IMR-90 (cell line): ENCODE measurements around the gene GFRA3. TPM values are rescaled to one million over a fixed set of nuclear protein-coding genes. Genes with fewer than 3 reads are reported as not detected.

Source experiments
- ATAC-seq: fragments of 200-7000 bp; cut with Tn5 transposase; 2 replicates; pipeline ENCODE4 v1.9.1; 2020; ENCODE audit warnings: low read depth, mild to moderate bottlenecking, moderate library complexity
- BruUV-seq: library from RNA; stranded (reverse); fragments of 400-500 nt; replicated peaks from 2 replicates; lab custom pipeline; 2021; lab: Mats Ljungman, UMichigan
- CTCF ChIA-PET: fragments of 300-600 bp; formaldehyde crosslinking; extraction: SDS; loops from one replicate; lab custom pipeline; 2021; ENCODE audit warnings: antibody characterized with exemption; lab: Yijun Ruan, JAX
- POLR2A ChIA-PET: fragments of 300-600 bp; sonication (Branson Sonifier 250); formaldehyde crosslinking; loops from one replicate; lab custom pipeline; 2022; ENCODE audit warnings: antibody characterized with exemption; ENCODE audit not compliant: unreplicated experiment; lab: Charles Lee
- DNase-seq: peaks from one replicate; pipeline ENCODE4 v3.0.0; 2013
- H2AFZ ChIP-seq: replicated peaks from 2 replicates; pipeline ENCODE3; 2013; ENCODE audit warnings: low read length, mild to moderate bottlenecking; ENCODE audit not compliant: poor library complexity
- H2AK5ac ChIP-seq: 2 replicates; pipeline ENCODE4 v1.6.1; 2013; ENCODE audit warnings: low read depth, low read length, inconsistent platforms
- H2AK9ac ChIP-seq: replicated peaks from 2 replicates; pipeline ENCODE3; 2013; ENCODE audit warnings: mild to moderate bottlenecking, low read depth, low read length, moderate library complexity; ENCODE audit not compliant: poor library complexity
- H2BK120ac ChIP-seq: 2 replicates; pipeline ENCODE4 v1.6.1; 2013; ENCODE audit warnings: low read depth, low read length, inconsistent platforms
- H2BK15ac ChIP-seq: 3 replicates; pipeline ENCODE4 v1.6.1; 2013; ENCODE audit warnings: low read depth, low read length, inconsistent platforms
- H2BK20ac ChIP-seq: 2 replicates; pipeline ENCODE4 v1.6.1; 2013; ENCODE audit warnings: low read depth, mild to moderate bottlenecking, inconsistent platforms, low read length, moderate library complexity
- H2BK5ac ChIP-seq: 2 replicates; pipeline ENCODE4 v1.6.1; 2013; ENCODE audit warnings: mild to moderate bottlenecking, low read depth, low read length, inconsistent platforms; ENCODE audit not compliant: poor library complexity, severe bottlenecking
- H3K14ac ChIP-seq: replicated peaks from 2 replicates; pipeline ENCODE4 v1.6.1; 2013; ENCODE audit warnings: low read depth, low read length, inconsistent platforms
- H3K18ac ChIP-seq: 2 replicates; pipeline ENCODE4 v1.6.1; 2013; ENCODE audit warnings: low read depth, low read length, control low read depth
- H3K23ac ChIP-seq: 2 replicates; pipeline ENCODE4 v1.6.1; 2013; ENCODE audit warnings: low read depth, low read length, inconsistent platforms
- H3K27ac ChIP-seq: 2 replicates; pipeline ENCODE4 v1.5.1; 2013; ENCODE audit warnings: mild to moderate bottlenecking, control low read depth, low read length; ENCODE audit not compliant: insufficient read depth
- H3K27me3 ChIP-seq: 2 replicates; pipeline ENCODE4 v1.6.1; 2013; ENCODE audit warnings: low read length; ENCODE audit not compliant: control insufficient read depth, insufficient read depth
- H3K36me3 ChIP-seq: 2 replicates; pipeline ENCODE4 v1.6.1; 2013; ENCODE audit warnings: low read length, mixed read lengths; ENCODE audit not compliant: control insufficient read depth, insufficient read depth
- H3K4ac ChIP-seq: 2 replicates; pipeline ENCODE4 v1.6.1; 2013; ENCODE audit warnings: low read depth, low read length, inconsistent platforms
- H3K4me1 ChIP-seq: 2 replicates; pipeline ENCODE4 v1.6.1; 2013; ENCODE audit warnings: low read length, mixed read lengths; ENCODE audit not compliant: control insufficient read depth, insufficient read depth
- H3K4me2 ChIP-seq: 2 replicates; pipeline ENCODE4 v1.6.1; 2013; ENCODE audit warnings: low read depth, mild to moderate bottlenecking, control low read depth, low read length, moderate library complexity
- H3K4me3 ChIP-seq: 2 replicates; pipeline ENCODE4 v1.5.1; 2013; ENCODE audit warnings: low read depth, mild to moderate bottlenecking, control low read depth, low read length, moderate library complexity; ENCODE audit not compliant: insufficient read depth
- H3K56ac ChIP-seq: 2 replicates; pipeline ENCODE4 v1.6.1; 2013; ENCODE audit warnings: low read length, inconsistent platforms; ENCODE audit not compliant: insufficient read depth; ENCODE audit errors: extremely low read depth
- H3K79me1 ChIP-seq, 2 experiments: 2 replicates each; pipeline ENCODE4 v1.6.1; 2013; ENCODE audit warnings: low read length in 2 of 2, inconsistent platforms in 1 of 2, low read depth in 1 of 2
- H3K9ac ChIP-seq: 2 replicates; pipeline ENCODE4 v1.6.1; 2013; ENCODE audit warnings: low read depth, low read length, control low read depth
- H3K9me1 ChIP-seq: 2 replicates; pipeline ENCODE4 v1.6.1; 2013; ENCODE audit warnings: low read length, inconsistent platforms; ENCODE audit not compliant: insufficient read depth
- H3K9me3 ChIP-seq: 2 replicates; pipeline ENCODE4 v1.6.1; 2013; ENCODE audit warnings: low read length; ENCODE audit not compliant: control insufficient read depth, insufficient read depth
- H4K20me1 ChIP-seq: 2 replicates; pipeline ENCODE4 v1.6.1; 2013; ENCODE audit warnings: low read length, inconsistent platforms; ENCODE audit not compliant: insufficient read depth
- H4K5ac ChIP-seq: 2 replicates; pipeline ENCODE4 v1.6.1; 2013; ENCODE audit warnings: mild to moderate bottlenecking, low read depth, low read length, control low read depth
- H4K8ac ChIP-seq, 2 experiments: 2 replicates each; pipeline ENCODE4 v1.6.1; 2013; ENCODE audit warnings: low read depth in 2 of 2, low read length in 2 of 2, control low read depth in 1 of 2, inconsistent platforms in 1 of 2
- H4K91ac ChIP-seq: 2 replicates; pipeline ENCODE4 v1.6.1; 2013; ENCODE audit warnings: low read depth, low read length, inconsistent platforms; ENCODE audit not compliant: insufficient read depth
- BHLHE40 ChIP-seq: fragments of 150-350 bp; IDR thresholded peaks from 2 replicates; pipeline ENCODE4 v1.6.1; 2016; ENCODE audit warnings: mild to moderate bottlenecking, low read depth, low read length
- CEBPB ChIP-seq: IDR thresholded peaks from 2 replicates; pipeline ENCODE4 v1.6.1; 2012; ENCODE audit warnings: low read depth, low read length, improper control_type of control experiment
- CHD1 ChIP-seq: IDR thresholded peaks from 2 replicates; pipeline ENCODE4 v1.6.1; 2012; ENCODE audit warnings: low read depth, low read length, improper control_type of control experiment
- CTCF ChIP-seq: conservative IDR thresholded peaks from 2 replicates; pipeline ENCODE4 v1.5.1; 2012; ENCODE audit warnings: mild to moderate bottlenecking, low read depth, low read length, improper control_type of control experiment
- ELK1 ChIP-seq: fragments of 150-350 bp; IDR thresholded peaks from 2 replicates; pipeline ENCODE4 v1.6.1; 2016; ENCODE audit warnings: low read depth, mild to moderate bottlenecking, low read length, moderate library complexity, borderline replicate concordance
- FOS ChIP-seq: fragments of 150-350 bp; IDR thresholded peaks from 2 replicates; pipeline ENCODE4 v1.6.1; 2016; ENCODE audit warnings: low read depth, low read length
- MAFK ChIP-seq: IDR thresholded peaks from 2 replicates; pipeline ENCODE4 v1.6.1; 2012; ENCODE audit warnings: low read depth, low read length, improper control_type of control experiment
- MAZ ChIP-seq: IDR thresholded peaks from 2 replicates; pipeline ENCODE4 v1.6.1; 2012; ENCODE audit warnings: low read depth, mild to moderate bottlenecking, low read length, improper control_type of control experiment, moderate library complexity, borderline replicate concordance
- MXI1 ChIP-seq: IDR thresholded peaks from 2 replicates; pipeline ENCODE4 v1.6.1; 2012; ENCODE audit warnings: low read depth, mild to moderate bottlenecking, low read length, moderate library complexity, borderline replicate concordance
- NFE2L2 ChIP-seq: fragments of 150-350 bp; IDR thresholded peaks from 2 replicates; pipeline ENCODE4 v1.6.1; 2016; ENCODE audit warnings: low read depth, mild to moderate bottlenecking, low read length
- POLR2A ChIP-seq: IDR thresholded peaks from 2 replicates; pipeline ENCODE4 v1.6.1; 2012; ENCODE audit warnings: mild to moderate bottlenecking, low read depth, low read length
- RAD21 ChIP-seq: IDR thresholded peaks from 2 replicates; pipeline ENCODE4 v1.6.1; 2012; ENCODE audit warnings: low read length, improper control_type of control experiment
- RFX5 ChIP-seq: IDR thresholded peaks from 2 replicates; pipeline ENCODE4 v1.8.0; 2012; ENCODE audit warnings: low read depth, mild to moderate bottlenecking, low read length, moderate library complexity
- SMC3 ChIP-seq: fragments of 150-350 bp; IDR thresholded peaks from 2 replicates; pipeline ENCODE4 v1.6.1; 2016; ENCODE audit warnings: low read depth, mild to moderate bottlenecking, antibody characterized with exemption, low read length, moderate library complexity
- WGBS, 2 experiments: methylation state at CpG; one replicate each; pipeline versions ENCODE4 v1.1.5 to v1.1.7; 2013; ENCODE audit warnings: missing lambda C conversion rate in 2 of 2; ENCODE audit not compliant: insufficient read length in 1 of 2; ENCODE audit errors: extremely low coverage in 2 of 2; 5-methylcytosine and 5-hydroxymethylcytosine counted together
- dilution Hi-C: fragments of 300-500 bp; cut with HindIII; formaldehyde crosslinking; loops from one replicate; pipeline ENCODE4 v1.14.3; 2018; ENCODE audit warnings: low sequenced_read_pairs; ENCODE audit not compliant: unreplicated experiment
- in situ Hi-C: fragments of 300-500 bp; cut with MboI; formaldehyde crosslinking; loops from 3 replicates; pipeline ENCODE4 v1.14.3; 2019; ENCODE audit warnings: low sequenced_read_pairs, inconsistent platforms, mixed read lengths
- intact Hi-C: fragments of 100-400 bp; cut with micrococcal nuclease; formaldehyde crosslinking; loops from 2 replicates; pipeline ENCODE4 v1.10.0; 2022
- polyA plus RNA-seq, 3 experiments: library from polyadenylated mRNA; depleted of rRNA; stranded (reverse); fragments of >200 nt; gene quantifications; 2 replicates each; pipeline ENCODE4 v1.2.3, GENCODE V29; 2012; ENCODE audit warnings: low replicate concordance in 1 of 3
- total RNA-seq: library from RNA; depleted of rRNA; stranded (reverse); fragments of >200 nt; gene quantifications from 2 replicates; pipeline ENCODE4 v1.2.3, GENCODE V29; 2012

The GFRA3 gene
- total and polyA plus RNA-seq, 2 of the 4 experiments (the other 2 are of a cell fraction): not detected

- no peaks in the 10 kb centered on the region for H3K9me3 ChIP-seq
- no TSS peak for BruUV-seq
- peaks cover 32% of the 10 kb centered on the region for H3K27me3 ChIP-seq
- no peak overlapping the region for H2AFZ ChIP-seq
- no peak overlapping the region for H2BK20ac ChIP-seq
- WGBS, 2 experiments: no CpG with 5 or more reads among the region's 1 CpG
- no peak overlapping the region for H3K56ac ChIP-seq
- H3K14ac ChIP-seq: no peak overlapping the region
- H4K5ac ChIP-seq: no peak overlapping the region
- intact Hi-C loops (no loop called here), dilution Hi-C loops (no loop called here), in situ Hi-C loops (no loop called here)
- no peak overlapping the region for H3K4me3 ChIP-seq
- H3K4ac ChIP-seq: no peak overlapping the region
- H2AK9ac ChIP-seq: no peak overlapping the region
- TF ChIP-seq SMC3 (no peak), CEBPB (no peak), CHD1 (no peak), FOS (no peak), RAD21 (no peak), NFE2L2 (no peak), MAFK (no peak), MAZ (no peak), ELK1 (no peak), POLR2A (no peak), RFX5 (no peak), CTCF (no peak), BHLHE40 (no peak), MXI1 (no peak)
- ChIA-PET POLR2A (no interaction called here), CTCF (interaction anchor here (0.7 kb wide), 1 partner anchor 14 kb away, joined by 5 read pairs; no protein-coding TSS in a partner anchor)
- no peak overlapping the region for H2BK120ac ChIP-seq
- no peak overlapping the region for H2BK15ac ChIP-seq
- H3K9me1 ChIP-seq: no peaks in the 10 kb centered on the region
- H3K23ac ChIP-seq: no peak overlapping the region
- H3K4me1 ChIP-seq: no peaks in the 10 kb centered on the region; the same call in 1 of the 2 replicates
- H3K9ac ChIP-seq: no peak overlapping the region
- no peak overlapping the region for H3K27ac ChIP-seq
- no peak overlapping the region for H3K4me2 ChIP-seq
- H4K91ac ChIP-seq: no peak overlapping the region
- no peaks in the 10 kb centered on the region for H4K20me1 ChIP-seq
- no peak overlapping the region for H2BK5ac ChIP-seq
- no peak overlapping the region for H3K18ac ChIP-seq
- DNase-seq: no peak
- no peak for ATAC-seq
- no peaks in the 10 kb centered on the region for H3K79me1 ChIP-seq
- no peak overlapping the region for H2AK5ac ChIP-seq
- H3K36me3 ChIP-seq: no peaks in the 10 kb centered on the region
- H4K8ac ChIP-seq: no peak overlapping the region
Observed at GRCh38 chr5:138275895-138276294, 1.5 kb upstream of the GFRA3 start.
